Measurements from ENCODE around the gene BARHL1.

- TF ChIP-seq CTCF (IDR thresholded peaks at IDR 0.05) (no peak), ZFX (IDR thresholded peaks at IDR 0.05; ENCODE audit: borderline replicate concordance) (no peak)
These were observed 28.3 kb downstream of the BARHL1 start for GRCh38 chr9:132610661-132611060.
